GM20431 (cell line): ENCODE results near the gene TMEM145.
"Not testable (repeated sequence)": the region's sequence is repeated elsewhere in the genome, so short reads cannot be mapped to it uniquely, and the experiment has no call there.

Experiments used
- in situ Hi-C: fragments of 300-500 bp; cut with MseI, MboI; formaldehyde crosslinking; loops from one replicate; pipeline ENCODE4 v1.15.0; 2020; ENCODE audit warnings: low sequenced_read_pairs; ENCODE audit not compliant: unreplicated experiment

TMEM145 gene

DNA sequence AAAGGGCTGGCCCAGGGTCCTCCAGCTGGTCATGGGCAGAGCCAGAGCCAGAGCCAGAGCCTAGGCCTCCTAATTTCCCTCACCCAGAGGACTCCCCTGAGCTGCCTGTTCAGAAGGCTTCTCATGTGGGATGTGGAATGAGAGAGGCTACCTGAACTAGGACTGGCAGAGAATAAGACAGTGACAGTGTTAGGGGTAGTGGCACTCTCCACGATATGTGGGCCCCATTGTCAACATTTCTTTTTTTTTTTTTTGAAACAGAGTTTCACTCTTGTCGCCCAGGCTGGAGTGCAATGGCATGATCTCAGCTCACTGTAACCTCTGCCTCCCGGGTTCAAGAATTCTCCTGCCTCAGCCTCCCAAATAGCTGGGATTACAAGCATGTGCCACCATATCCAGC, 18.2 kb downstream of the TMEM145 start:
- in situ Hi-C loops: not testable (repeated sequence)

GRCh38 chr19:42332059-42332458, 18.9 kb downstream of the TMEM145 start:
- in situ Hi-C loops: no loop called here

GRCh38 chr19:42333018-42333417, 19.9 kb downstream of the TMEM145 start:
- in situ Hi-C loops: no loop called here

GRCh38 chr19:42333975-42334696, 21.0 kb downstream of the TMEM145 start:
- in situ Hi-C loops: no loop called here

- in situ Hi-C loops: no loop called here
These were observed 21.7 kb downstream of the TMEM145 start for GRCh38 chr19:42334697-42335373.

DNA sequence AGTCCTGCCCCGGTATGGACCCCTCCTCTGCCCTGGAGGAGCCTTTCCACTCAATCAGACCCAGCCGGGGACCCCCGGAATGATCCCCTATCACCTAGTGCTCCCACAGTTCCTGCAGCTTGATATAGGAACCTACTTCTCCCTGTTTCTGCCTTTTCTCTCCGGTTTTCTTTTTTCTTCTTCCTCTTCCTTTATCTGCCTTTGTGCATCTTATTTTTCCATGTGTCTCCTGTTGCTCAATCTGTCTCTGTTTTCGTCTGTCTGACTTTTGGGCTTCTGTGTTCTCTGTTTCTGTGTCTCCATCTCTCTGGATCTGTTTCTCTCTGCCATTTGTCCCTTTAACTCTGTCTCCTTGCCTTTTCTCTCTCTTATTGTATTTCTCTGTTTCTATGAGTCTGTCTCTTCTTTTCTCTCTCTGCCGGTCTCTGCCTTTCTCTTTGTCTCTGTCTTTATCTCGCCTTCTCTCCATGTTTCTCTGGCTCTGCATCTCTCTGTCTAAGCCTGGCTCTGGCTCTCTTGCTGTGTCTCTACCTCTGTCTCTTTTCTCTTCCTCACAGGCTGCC, 22.3 kb downstream of the TMEM145 start:
- in situ Hi-C loops: no loop called here

DNA sequence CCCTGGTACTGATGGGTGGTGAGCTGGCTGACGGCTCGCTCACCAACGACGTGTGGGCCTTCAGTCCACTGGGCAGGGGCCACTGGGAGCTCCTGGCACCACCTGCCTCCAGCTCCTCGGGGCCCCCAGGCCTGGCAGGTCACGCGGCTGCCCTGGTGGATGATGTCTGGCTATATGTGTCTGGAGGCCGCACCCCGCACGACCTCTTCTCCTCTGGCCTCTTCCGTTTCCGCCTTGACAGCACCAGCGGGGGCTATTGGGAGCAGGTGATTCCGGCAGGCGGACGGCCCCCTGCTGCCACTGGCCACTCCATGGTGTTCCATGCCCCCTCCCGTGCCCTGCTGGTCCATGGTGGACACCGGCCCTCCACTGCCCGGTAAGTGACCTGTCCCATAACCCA, 22.9 kb downstream of the TMEM145 start:
- in situ Hi-C loops: no loop called here

GRCh38 chr19:42339126-42339860, 26.2 kb downstream of the TMEM145 start:
- in situ Hi-C loops: not testable (repeated sequence)

DNA sequence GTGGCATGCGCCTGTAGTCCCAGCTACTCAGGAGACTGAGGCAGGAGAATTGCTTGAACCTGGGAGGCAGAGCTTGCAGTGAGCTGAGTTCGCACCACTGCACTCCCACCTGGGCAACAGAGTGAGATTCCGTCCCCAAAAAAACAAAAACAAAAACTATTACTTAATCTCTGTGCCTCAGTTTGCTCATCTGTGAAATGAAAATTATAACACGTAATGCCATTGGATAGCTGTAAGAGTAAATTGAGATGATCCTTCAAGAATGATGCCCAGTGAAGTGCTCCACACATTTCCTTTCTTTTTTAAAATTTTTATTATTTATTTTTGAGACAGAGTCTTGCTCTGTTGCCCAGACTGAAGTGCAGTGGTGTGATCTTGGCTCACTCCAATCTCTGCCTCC, 26.8 kb downstream of the TMEM145 start:
- in situ Hi-C loops: not testable (repeated sequence)

DNA sequence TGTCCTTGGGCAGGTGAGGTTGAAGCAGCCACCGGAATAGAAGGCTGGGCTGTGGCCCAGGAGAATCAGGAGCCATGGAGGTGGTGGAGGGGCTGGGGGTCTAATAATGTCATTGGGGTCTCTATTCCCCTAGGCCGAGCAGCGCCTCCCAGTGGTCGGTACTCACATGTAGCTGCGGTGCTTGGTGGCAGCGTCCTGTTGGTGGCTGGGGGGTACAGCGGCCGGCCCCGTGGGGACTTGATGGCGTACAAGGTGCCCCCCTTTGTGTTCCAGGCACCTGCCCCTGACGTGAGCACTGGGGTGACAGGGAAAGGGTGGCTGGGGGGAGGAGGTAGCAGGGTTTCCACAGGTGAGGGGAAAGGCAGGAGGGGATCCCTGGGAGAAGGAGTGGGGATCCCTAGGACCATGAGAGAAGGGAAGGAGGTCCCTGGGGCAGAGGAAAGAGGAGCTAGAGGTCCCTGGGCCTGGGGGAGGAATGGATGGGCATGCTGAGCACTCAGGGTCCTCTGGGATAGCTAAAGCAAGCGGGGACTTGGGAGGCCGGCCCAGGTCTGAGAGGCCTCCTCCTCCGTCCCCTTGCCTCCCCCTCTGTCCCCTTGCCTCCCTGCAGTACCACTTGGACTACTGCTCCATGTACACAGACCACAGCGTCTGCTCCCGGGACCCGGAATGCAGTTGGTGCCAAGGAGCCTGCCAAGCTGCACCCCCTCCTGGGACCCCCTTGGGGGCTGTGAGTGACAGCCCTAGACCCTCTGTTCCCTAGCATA, 30.4 kb downstream of the TMEM145 start:
- in situ Hi-C loops: no loop called here

GRCh38 chr19:42344336-42344893, 31.3 kb downstream of the TMEM145 start:
- in situ Hi-C loops: no loop called here

- in situ Hi-C loops: no loop called here
These were observed 32.2 kb downstream of the TMEM145 start for GRCh38 chr19:42345191-42345812.

GRCh38 chr19:42348211-42348610, 35.1 kb downstream of the TMEM145 start:
- in situ Hi-C loops: no loop called here

- in situ Hi-C loops: no loop called here
These were observed 36.4 kb downstream of the TMEM145 start for GRCh38 chr19:42349378-42350107.

DNA sequence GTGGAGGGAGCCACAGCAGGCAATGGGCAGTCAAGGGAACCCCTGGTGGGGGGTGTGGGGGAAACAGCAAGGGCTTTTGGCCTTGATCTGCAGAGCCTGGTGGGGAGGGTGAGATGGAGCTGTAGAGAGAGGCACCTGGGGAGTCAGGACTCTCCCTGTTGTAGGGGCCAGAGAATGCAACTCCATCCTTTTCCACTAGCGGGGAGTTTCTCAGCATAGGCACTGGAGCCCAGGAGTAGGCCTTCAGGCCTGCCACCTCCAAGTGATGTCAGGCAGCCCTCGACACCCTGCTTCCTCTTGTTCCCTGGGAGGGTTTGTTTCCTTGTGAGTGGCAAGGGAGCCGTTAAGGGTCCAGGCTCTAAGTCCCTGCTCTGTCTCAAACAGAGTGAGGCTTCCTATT, 37.3 kb downstream of the TMEM145 start:
- in situ Hi-C loops: no loop called here

GRCh38 chr19:42351079-42351735, 38.1 kb downstream of the TMEM145 start:
- in situ Hi-C loops: no loop called here

DNA sequence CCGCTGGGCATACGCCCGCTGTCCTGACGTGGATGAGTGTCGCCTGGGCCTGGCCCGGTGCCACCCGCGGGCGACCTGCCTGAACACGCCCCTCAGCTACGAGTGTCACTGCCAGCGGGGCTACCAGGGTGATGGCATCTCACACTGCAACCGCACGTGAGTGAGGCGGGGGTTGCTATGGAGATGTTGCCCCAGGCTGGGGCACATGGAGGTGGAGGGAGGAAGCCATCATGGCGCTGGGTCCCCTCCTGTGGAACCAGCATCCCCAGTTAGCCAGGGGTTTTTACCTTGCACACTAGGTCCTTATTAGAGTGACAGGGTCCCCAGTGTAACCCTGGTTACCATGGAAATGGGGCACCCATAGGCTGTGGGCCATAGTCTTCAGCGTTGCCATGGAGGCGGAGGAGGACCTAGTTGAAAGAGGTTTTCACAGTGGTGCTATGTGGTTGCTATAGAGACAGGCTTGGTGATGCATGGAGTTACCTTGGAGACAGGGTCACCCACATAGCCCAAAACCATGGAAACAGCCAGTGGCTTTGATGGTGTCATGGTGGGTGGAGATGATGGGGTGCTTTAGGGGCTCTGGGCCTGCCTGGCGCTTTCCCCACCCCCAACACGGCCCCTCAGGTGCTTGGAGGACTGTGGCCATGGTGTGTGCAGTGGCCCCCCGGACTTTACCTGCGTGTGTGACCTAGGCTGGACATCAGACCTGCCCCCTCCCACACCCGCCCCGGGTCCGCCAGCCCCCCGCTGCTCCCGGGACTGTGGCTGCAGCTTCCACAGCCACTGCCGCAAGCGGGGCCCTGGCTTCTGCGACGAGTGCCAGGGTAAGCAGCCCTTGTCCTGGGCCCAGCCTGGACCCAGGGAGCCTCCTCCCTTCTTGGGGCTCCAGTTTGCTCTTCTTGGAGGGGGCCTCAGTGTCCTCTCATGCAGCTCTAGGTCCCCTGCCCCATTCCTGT, 39.5 kb downstream of the TMEM145 start:
- in situ Hi-C loops: no loop called here
